IMR-90 (cell line): Measurements from ENCODE around the gene OR2T6.

Experiments
- MAFK ChIP-seq: IDR thresholded peaks from 2 replicates; pipeline ENCODE4 v1.6.1; 2012; ENCODE audit warnings: low read depth, low read length, improper control_type of control experiment
- MAZ ChIP-seq: IDR thresholded peaks from 2 replicates; pipeline ENCODE4 v1.6.1; 2012; ENCODE audit warnings: low read depth, mild to moderate bottlenecking, low read length, improper control_type of control experiment, moderate library complexity, borderline replicate concordance
- POLR2A ChIP-seq: IDR thresholded peaks from 2 replicates; pipeline ENCODE4 v1.6.1; 2012; ENCODE audit warnings: mild to moderate bottlenecking, low read depth, low read length
- RFX5 ChIP-seq: IDR thresholded peaks from 2 replicates; pipeline ENCODE4 v1.8.0; 2012; ENCODE audit warnings: low read depth, mild to moderate bottlenecking, low read length, moderate library complexity
- TF ChIP-seq, protein P1 (sequence below): conservative IDR thresholded peaks from 2 replicates; pipeline ENCODE4 v1.5.1; 2012; ENCODE audit warnings: mild to moderate bottlenecking, low read depth, low read length, improper control_type of control experiment
- TF ChIP-seq, protein P2 (sequence below): fragments of 150-350 bp; IDR thresholded peaks from 2 replicates; pipeline ENCODE4 v1.6.1; 2016; ENCODE audit warnings: low read depth, mild to moderate bottlenecking, low read length, moderate library complexity, borderline replicate concordance

DNA sequence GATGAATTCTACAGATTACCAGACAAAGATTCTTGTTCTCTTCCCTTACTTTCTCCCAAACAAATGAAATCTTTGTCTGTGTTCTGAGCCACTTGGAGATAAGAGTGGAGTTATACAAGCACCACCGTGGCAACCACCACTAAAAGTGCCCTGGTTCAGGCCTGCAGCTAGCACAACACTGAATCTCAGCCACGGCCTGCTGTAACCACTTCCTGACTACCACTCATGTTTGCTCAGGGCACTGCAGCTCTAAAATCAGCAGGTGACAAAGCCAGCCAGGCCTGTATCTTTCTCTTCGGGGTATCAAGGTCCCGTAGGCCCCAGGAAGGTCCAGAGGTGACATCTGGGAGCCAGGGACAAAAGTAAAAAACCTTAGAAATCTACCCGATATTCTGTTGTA is 3.2 kb upstream of the OR2T6 start:
- TF ChIP-seq, protein P1, sequence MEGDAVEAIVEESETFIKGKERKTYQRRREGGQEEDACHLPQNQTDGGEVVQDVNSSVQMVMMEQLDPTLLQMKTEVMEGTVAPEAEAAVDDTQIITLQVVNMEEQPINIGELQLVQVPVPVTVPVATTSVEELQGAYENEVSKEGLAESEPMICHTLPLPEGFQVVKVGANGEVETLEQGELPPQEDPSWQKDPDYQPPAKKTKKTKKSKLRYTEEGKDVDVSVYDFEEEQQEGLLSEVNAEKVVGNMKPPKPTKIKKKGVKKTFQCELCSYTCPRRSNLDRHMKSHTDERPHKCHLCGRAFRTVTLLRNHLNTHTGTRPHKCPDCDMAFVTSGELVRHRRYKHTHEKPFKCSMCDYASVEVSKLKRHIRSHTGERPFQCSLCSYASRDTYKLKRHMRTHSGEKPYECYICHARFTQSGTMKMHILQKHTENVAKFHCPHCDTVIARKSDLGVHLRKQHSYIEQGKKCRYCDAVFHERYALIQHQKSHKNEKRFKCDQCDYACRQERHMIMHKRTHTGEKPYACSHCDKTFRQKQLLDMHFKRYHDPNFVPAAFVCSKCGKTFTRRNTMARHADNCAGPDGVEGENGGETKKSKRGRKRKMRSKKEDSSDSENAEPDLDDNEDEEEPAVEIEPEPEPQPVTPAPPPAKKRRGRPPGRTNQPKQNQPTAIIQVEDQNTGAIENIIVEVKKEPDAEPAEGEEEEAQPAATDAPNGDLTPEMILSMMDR: no peak
- TF ChIP-seq MAFK (no peak), POLR2A (no peak), RFX5 (no peak), MAZ (no peak)
- TF ChIP-seq, protein P2, sequence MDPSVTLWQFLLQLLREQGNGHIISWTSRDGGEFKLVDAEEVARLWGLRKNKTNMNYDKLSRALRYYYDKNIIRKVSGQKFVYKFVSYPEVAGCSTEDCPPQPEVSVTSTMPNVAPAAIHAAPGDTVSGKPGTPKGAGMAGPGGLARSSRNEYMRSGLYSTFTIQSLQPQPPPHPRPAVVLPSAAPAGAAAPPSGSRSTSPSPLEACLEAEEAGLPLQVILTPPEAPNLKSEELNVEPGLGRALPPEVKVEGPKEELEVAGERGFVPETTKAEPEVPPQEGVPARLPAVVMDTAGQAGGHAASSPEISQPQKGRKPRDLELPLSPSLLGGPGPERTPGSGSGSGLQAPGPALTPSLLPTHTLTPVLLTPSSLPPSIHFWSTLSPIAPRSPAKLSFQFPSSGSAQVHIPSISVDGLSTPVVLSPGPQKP: no peak
